Stomach (tissue), 4 donors: ENCODE data around the gene OGFOD1.

Experiments
- POLR2A ChIP-seq, 4 donors: fragments of 450-650 bp; IDR thresholded peaks; one replicate each; pipeline ENCODE4 v1.6.1; 2016; ENCODE audit warnings: antibody characterized with exemption in 4 of 4, control low read depth in 2 of 4, mild to moderate bottlenecking in 1 of 4, moderate library complexity in 1 of 4
- TF ChIP-seq, protein P1 (sequence below), 7 experiments: fragments of 450-650 bp in 4 of 7; fragments of 200-600 bp in 3 of 7; sonication (generic) in 3 of 7; IDR thresholded peaks; one replicate each; pipeline ENCODE4 v1.5.1; 2016 to 2019; ENCODE audit warnings: antibody characterized with exemption in 7 of 7, control low read depth in 2 of 7, mild to moderate bottlenecking in 1 of 7

DNA sequence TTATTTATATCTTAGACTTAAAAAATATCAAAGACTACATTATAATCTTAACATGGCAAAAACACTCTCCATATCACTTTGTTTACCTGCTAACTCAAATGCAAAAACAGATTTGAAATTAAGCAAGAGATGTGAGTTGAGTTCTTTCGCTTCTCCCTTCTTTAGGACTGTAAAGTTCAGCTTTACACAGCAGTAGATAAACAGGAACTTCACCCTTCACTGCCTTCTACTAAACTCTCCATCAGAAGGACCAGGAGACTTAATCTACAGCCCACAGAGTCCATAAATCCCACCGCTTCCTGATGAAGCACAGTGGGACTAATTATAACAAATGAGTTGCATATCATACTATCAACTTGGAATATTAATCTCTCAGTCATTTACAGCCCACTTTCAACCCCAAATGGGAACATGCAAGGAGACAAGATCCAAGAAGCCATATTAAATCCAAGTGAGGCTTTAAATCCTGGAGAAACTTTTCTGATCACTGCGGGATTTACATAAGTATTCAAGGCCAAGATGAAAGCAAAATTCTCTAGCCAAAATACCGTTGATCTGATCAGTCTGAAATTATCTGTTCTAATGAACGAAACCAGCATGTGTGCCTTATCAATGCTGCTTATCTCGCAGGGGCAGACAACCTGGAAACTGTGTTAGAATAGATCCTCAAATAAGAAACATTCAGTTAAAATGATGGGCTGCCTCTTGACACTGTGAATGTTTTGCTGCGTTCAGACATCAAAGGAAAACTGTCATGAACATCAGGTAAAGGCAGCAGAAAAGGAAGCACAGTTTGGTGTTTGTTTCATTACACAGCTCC lies 27.6 kb upstream of the OGFOD1 start:
- TF ChIP-seq, protein P1, sequence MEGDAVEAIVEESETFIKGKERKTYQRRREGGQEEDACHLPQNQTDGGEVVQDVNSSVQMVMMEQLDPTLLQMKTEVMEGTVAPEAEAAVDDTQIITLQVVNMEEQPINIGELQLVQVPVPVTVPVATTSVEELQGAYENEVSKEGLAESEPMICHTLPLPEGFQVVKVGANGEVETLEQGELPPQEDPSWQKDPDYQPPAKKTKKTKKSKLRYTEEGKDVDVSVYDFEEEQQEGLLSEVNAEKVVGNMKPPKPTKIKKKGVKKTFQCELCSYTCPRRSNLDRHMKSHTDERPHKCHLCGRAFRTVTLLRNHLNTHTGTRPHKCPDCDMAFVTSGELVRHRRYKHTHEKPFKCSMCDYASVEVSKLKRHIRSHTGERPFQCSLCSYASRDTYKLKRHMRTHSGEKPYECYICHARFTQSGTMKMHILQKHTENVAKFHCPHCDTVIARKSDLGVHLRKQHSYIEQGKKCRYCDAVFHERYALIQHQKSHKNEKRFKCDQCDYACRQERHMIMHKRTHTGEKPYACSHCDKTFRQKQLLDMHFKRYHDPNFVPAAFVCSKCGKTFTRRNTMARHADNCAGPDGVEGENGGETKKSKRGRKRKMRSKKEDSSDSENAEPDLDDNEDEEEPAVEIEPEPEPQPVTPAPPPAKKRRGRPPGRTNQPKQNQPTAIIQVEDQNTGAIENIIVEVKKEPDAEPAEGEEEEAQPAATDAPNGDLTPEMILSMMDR (IDR thresholded peaks at IDR 0.05), result no peak
- TF ChIP-seq POLR2A (IDR thresholded peaks at IDR 0.05), result no peak
